SK-N-SH (cell line): ENCODE results near the gene EFCAB13. TPM values are rescaled to one million over a fixed set of nuclear protein-coding genes. Genes with fewer than 3 reads are reported as not detected.

Source experiments
- CTCF ChIA-PET: fragments of 300-600, 350-600 bp; formaldehyde crosslinking; extraction: SDS; loops from one replicate; lab custom pipeline; 2021; lab: Yijun Ruan, JAX
- POLR2A ChIA-PET: fragments of 350-600 bp; sonication (Branson Sonifier 250); formaldehyde crosslinking; extraction: SDS; loops from one replicate; lab custom pipeline; 2020; ENCODE audit warnings: antibody characterized with exemption, inconsistent platforms; lab: Yijun Ruan, JAX
- DNase-seq: peaks from one replicate; pipeline ENCODE4 v3.0.0; 2012
- H2AFZ ChIP-seq: fragments of 200-600 bp; sonication (generic); 2 replicates; pipeline ENCODE4 v1.8.1; 2016; ENCODE audit warnings: antibody characterized with exemption, mild to moderate bottlenecking, low read depth
- H3F3A ChIP-seq: fragments of 200-600 bp; sonication (generic); replicated peaks from 2 replicates; pipeline ENCODE3; 2016; ENCODE audit warnings: antibody characterized with exemption, mild to moderate bottlenecking; ENCODE audit not compliant: insufficient read depth
- H3K27ac ChIP-seq, 2 experiments: fragments of 200-500 bp in 1 of 2; fragments of 200-600 bp in 1 of 2; sonication (Bioruptor generic) in 1 of 2; sonication (generic), shearing (Covaris generic) in 1 of 2; 2 replicates each; pipeline versions ENCODE4 v1.5.1 to v1.6.1; 2014 to 2016; ENCODE audit warnings: low read depth in 2 of 2, inconsistent platforms in 1 of 2, low read length in 1 of 2, mild to moderate bottlenecking in 1 of 2, mixed read lengths in 1 of 2
- H3K27me3 ChIP-seq: fragments of 200-600 bp; sonication (generic), shearing (Covaris generic); 2 replicates; pipeline ENCODE4 v1.6.1; 2016; ENCODE audit warnings: mixed run types; ENCODE audit not compliant: insufficient read depth
- H3K36me3 ChIP-seq, 2 experiments: fragments of 200-500 bp in 1 of 2; fragments of 200-600 bp in 1 of 2; sonication (Bioruptor generic) in 1 of 2; sonication (generic) in 1 of 2; replicated peaks in 1 of 2; 2 replicates each; pipeline versions ENCODE3 to v1.5.1; 2014 to 2016; ENCODE audit warnings: low read length in 1 of 2, mild to moderate bottlenecking in 1 of 2; ENCODE audit not compliant: insufficient read depth in 2 of 2, control insufficient read depth in 1 of 2
- H3K4me1 ChIP-seq, 2 experiments: fragments of 200-500 bp in 1 of 2; fragments of 200-600 bp in 1 of 2; sonication (Bioruptor generic) in 1 of 2; sonication (generic), shearing (Covaris generic) in 1 of 2; 2 replicates each; pipeline versions ENCODE4 v1.5.1 to v1.6.1; 2014 to 2016; ENCODE audit warnings: low read depth in 1 of 2, low read length in 1 of 2, mixed run types in 1 of 2; ENCODE audit not compliant: insufficient read depth in 2 of 2, control insufficient read depth in 1 of 2
- H3K4me2 ChIP-seq: fragments of 200-600 bp; sonication (generic), shearing (Covaris generic); 2 replicates; pipeline ENCODE4 v1.6.1; 2017; ENCODE audit warnings: mixed run types
- H3K4me3 ChIP-seq, 2 experiments: fragments of 200-500 bp in 1 of 2; fragments of 200-600 bp in 1 of 2; sonication (Bioruptor generic) in 1 of 2; sonication (generic), shearing (Covaris generic) in 1 of 2; 2 replicates each; pipeline versions ENCODE4 v1.5.1 to v1.8.1; 2014 to 2016; ENCODE audit warnings: low read depth in 2 of 2, inconsistent platforms in 1 of 2, low read length in 1 of 2, mild to moderate bottlenecking in 1 of 2, mixed read lengths in 1 of 2, moderate library complexity in 1 of 2
- H3K79me2 ChIP-seq: fragments of 200-600 bp; sonication (generic); 2 replicates; pipeline ENCODE4 v1.8.1; 2017; ENCODE audit warnings: mild to moderate bottlenecking; ENCODE audit not compliant: insufficient read depth
- H3K9ac ChIP-seq: fragments of 200-600 bp; sonication (generic); 2 replicates; pipeline ENCODE4 v1.6.1; 2017; ENCODE audit warnings: mixed run types
- H3K9me2 ChIP-seq: fragments of 200-600 bp; sonication (generic); 2 replicates; pipeline ENCODE4 v1.6.1; 2017; ENCODE audit warnings: mixed run types
- H3K9me3 ChIP-seq: fragments of 200-600 bp; sonication (generic); 2 replicates; pipeline ENCODE4 v1.6.1; 2017; ENCODE audit warnings: mixed run types, mild to moderate bottlenecking, moderate library complexity
- H4K20me1 ChIP-seq: fragments of 200-600 bp; sonication (generic); 2 replicates; pipeline ENCODE4 v1.6.1; 2017; ENCODE audit warnings: mild to moderate bottlenecking, mixed run types; ENCODE audit not compliant: insufficient read depth
- CHD2 ChIP-seq: fragments of 150-350 bp; IDR thresholded peaks from 2 replicates; pipeline ENCODE4 v1.6.1; 2018; ENCODE audit warnings: low read length; ENCODE audit not compliant: partially characterized antibody
- EP300 ChIP-seq, 2 experiments: IDR thresholded peaks; 2 replicates each; pipeline versions ENCODE4 v1.4.0 to v1.6.1; 2012; ENCODE audit warnings: borderline replicate concordance in 1 of 2, low read depth in 1 of 2, low read length in 1 of 2
- FOSL2 ChIP-seq: IDR thresholded peaks from 2 replicates; pipeline ENCODE4 v1.4.0; 2012; ENCODE audit warnings: low read depth, mild to moderate bottlenecking, moderate library complexity, borderline replicate concordance
- FOXM1 ChIP-seq: IDR thresholded peaks from 2 replicates; pipeline ENCODE4 v1.4.0; 2012; ENCODE audit warnings: low read depth, mild to moderate bottlenecking
- GABPA ChIP-seq: IDR thresholded peaks from 2 replicates; pipeline ENCODE4 v1.4.0; 2012; ENCODE audit warnings: low read depth, mild to moderate bottlenecking
- NFIC ChIP-seq: IDR thresholded peaks from 2 replicates; pipeline ENCODE4 v1.4.0; 2012; ENCODE audit warnings: borderline replicate concordance
- POLR2AphosphoS5 ChIP-seq: IDR thresholded peaks from 2 replicates; pipeline ENCODE4 v1.6.1; 2012; ENCODE audit warnings: low read depth, low read length
- RCOR1 ChIP-seq: fragments of 150-350 bp; IDR thresholded peaks from 2 replicates; pipeline ENCODE4 v1.6.1; 2017; ENCODE audit warnings: antibody characterized with exemption, low read length
- RFX5 ChIP-seq: IDR thresholded peaks from 2 replicates; pipeline ENCODE4 v1.6.1; 2012; ENCODE audit warnings: mild to moderate bottlenecking, improper control_type of control experiment, low read length
- RXRA ChIP-seq: IDR thresholded peaks from 2 replicates; pipeline ENCODE4 v1.4.0; 2012; ENCODE audit warnings: low read depth, mild to moderate bottlenecking, borderline replicate concordance
- SMC3 ChIP-seq: IDR thresholded peaks from 2 replicates; pipeline ENCODE4 v1.6.1; 2012; ENCODE audit warnings: low read depth, low read length, improper control_type of control experiment
- WGBS: methylation state at CpG from one replicate; pipeline ENCODE4 v1.1.6; 2017; ENCODE audit warnings: low lambda C conversion rate; 5-methylcytosine and 5-hydroxymethylcytosine counted together
- polyA plus RNA-seq, 3 experiments: library from polyadenylated mRNA; depleted of rRNA; stranded (reverse); fragments of >200 nt; gene quantifications; 2 replicates each; pipeline ENCODE4 v1.2.3, GENCODE V29; 2012
- TF ChIP-seq, protein P1 (sequence below): fragments of 150-350 bp; IDR thresholded peaks from 2 replicates; pipeline ENCODE4 v1.6.1; 2016; ENCODE audit warnings: mild to moderate bottlenecking, low read depth, low read length

Gene EFCAB13
- polyA plus RNA-seq, 1 of the 3 experiments (the other 2 are of a cell fraction): 0.16 TPM

DNA sequence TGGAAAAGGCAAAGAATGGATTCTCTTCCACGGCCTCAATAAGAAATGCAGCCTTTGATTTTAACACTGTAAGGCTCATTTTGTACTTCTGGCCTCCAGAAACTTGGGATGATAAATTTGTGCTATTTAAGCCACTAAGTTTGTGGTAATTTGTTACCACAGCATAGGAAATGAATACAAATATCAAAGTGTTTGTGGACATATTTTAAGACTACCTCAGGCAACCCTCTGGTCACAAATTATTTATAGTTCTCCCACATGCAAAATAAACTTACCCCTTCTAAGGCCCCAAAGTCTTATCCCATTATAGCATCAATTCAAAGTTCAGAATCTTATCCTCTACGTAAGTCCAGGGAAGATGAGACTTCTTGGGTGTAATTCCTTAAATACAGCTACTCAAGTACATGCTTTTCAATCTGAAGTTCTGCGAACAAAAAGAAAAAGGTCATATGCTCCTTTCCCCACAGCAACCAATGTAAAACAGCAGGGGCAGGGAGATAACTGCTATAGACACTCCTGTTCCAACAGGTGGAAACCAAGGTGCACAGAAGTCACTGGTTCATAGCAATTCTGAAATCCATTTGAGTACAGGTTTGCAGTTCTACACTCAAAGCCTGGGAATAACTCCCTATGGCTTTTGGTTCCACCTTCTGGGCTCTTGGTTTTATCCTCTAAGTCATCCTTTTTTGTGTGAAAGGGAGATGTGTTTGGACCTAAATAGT lies 5.4 kb upstream of the EFCAB13 start:
- WGBS: 88% methylated on average over 3 of the region's 3 CpGs
- Histone ChIP-seq H3K79me2 (no peaks in the 10 kb centered on the region), H3K9me3 (peaks cover 17% of the 10 kb centered on the region), H3K4me2 (no peak overlapping the region), H4K20me1 (no peaks in the 10 kb centered on the region), H3K4me3 (no peak overlapping the region), H3K9ac (no peak overlapping the region), H2AFZ (no peak overlapping the region), H3K36me3 (peaks cover 0 to 7% of the 10 kb centered on the region in 2 experiments), H3K9me2 (no peaks in the 10 kb centered on the region), H3K4me1 (peaks cover 1 to 18% of the 10 kb centered on the region in 2 experiments; a peak in 3 of 4 replicates), H3F3A (peaks cover 28% of the 10 kb centered on the region), H3K27ac (no peak overlapping the region), H3K27me3 (no peaks in the 10 kb centered on the region)
- ChIA-PET CTCF (interaction anchor here (1.0 to 1.4 kb wide), 2 partner anchors 84 to 88 kb away, joined by 3 to 4 read pairs; no protein-coding TSS in a partner anchor), POLR2A (no interaction called here)
- no peak for DNase-seq
- TF ChIP-seq RXRA (no peak), RFX5 (no peak), SMC3 (no peak), GABPA (no peak), EP300 (IDR thresholded peaks at IDR 0.05; ENCODE audit: borderline replicate concordance in 1 of 2, low read depth in 1 of 2, low read length in 1 of 2) (no peak), POLR2AphosphoS5 (no peak), FOXM1 (no peak), NFIC (no peak), CHD2 (no peak), FOSL2 (no peak)
- TF ChIP-seq, protein P1, sequence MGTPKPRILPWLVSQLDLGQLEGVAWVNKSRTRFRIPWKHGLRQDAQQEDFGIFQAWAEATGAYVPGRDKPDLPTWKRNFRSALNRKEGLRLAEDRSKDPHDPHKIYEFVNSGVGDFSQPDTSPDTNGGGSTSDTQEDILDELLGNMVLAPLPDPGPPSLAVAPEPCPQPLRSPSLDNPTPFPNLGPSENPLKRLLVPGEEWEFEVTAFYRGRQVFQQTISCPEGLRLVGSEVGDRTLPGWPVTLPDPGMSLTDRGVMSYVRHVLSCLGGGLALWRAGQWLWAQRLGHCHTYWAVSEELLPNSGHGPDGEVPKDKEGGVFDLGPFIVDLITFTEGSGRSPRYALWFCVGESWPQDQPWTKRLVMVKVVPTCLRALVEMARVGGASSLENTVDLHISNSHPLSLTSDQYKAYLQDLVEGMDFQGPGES: no peak

DNA sequence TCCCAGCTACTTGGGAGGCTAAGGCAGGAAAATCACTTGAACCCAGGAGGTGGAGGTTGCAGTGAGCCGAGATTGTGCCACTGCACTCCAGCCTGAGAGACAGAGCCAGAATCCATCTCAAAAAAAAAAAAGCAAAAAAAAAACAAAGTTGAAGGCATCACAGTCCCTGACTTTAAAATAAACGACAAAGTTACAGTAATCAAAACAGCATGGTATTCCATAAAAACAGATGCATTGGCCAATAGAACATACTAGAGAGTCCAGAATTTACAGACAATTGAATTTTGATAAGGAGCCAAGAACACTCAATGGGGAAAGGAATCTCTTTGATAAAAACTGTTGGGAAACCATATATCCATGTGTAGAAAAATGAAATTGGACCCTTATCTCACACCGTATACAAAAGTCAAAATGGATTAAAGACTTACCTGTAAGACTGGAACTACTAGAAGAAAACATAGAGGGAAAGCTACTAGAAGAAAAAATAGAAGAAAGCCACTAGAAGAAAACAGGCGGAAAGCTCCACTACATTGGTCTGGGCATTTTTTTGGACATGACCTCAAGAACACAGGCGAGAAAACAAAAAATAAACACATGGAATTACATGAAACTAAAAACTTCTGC lies 2.8 kb upstream of the EFCAB13 start:
- H3K27me3 ChIP-seq: no peaks in the 10 kb centered on the region
- H3K9ac ChIP-seq: no peak overlapping the region
- peaks cover 0 to 7% of the 10 kb centered on the region in 2 experiments for H3K36me3 ChIP-seq
- peaks cover 6 to 10% of the 10 kb centered on the region in 2 experiments; a peak in 2 of 4 replicates for H3K4me1 ChIP-seq
- no peaks in the 10 kb centered on the region for H3K9me2 ChIP-seq
- H4K20me1 ChIP-seq: no peaks in the 10 kb centered on the region
- ChIA-PET CTCF (interaction anchor here (0.9 kb wide), 1 partner anchor 66 kb away, joined by 3 read pairs; no protein-coding TSS in a partner anchor), POLR2A (no interaction called here)
- no peak overlapping the region for H3K27ac ChIP-seq
- H3F3A ChIP-seq: peaks cover 7% of the 10 kb centered on the region
- H2AFZ ChIP-seq: no peak overlapping the region
- no peak overlapping the region for H3K4me2 ChIP-seq
- no peak for DNase-seq
- H3K9me3 ChIP-seq: peaks cover 17% of the 10 kb centered on the region
- 85% methylated on average over 5 of the region's 5 CpGs for WGBS
- H3K79me2 ChIP-seq: no peaks in the 10 kb centered on the region
- TF ChIP-seq RCOR1: no peak
- no peak overlapping the region for H3K4me3 ChIP-seq
